ENCODE measurements around the gene FIGN. TPM values are rescaled to one million over a fixed set of nuclear protein-coding genes. Genes with fewer than 3 reads are reported as not detected.

The FIGN gene
- total and polyA plus RNA-seq, 2 of the 4 experiments (the other 2 are of a cell fraction): 0.77 to 0.90 TPM

DNA sequence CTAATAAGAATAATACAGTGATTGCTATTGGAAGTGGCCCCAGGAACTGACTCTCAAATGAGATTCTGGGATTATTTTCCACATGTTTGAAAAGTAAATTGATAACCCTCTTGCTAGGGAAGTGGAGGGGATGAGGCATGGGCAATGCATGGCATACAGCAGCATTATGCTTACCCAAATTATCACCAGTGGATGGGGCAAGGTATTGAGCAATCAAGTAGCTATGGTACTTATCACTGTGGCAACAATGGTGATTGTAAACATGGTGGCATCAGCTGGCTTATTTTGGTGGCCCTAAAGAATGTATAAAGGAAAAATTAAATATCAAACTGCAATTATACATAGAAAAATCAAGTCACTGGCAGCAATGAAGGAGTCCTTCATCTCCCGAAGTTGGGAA, 155.1 kb downstream of the FIGN start:
- H4K5ac ChIP-seq (ENCODE audit: low read depth, low read length): no peak overlapping the region
- H3K23ac ChIP-seq (ENCODE audit: low read depth, low read length): no peak overlapping the region
- DNase-seq (no peak), ATAC-seq (ENCODE audit: low read depth) (no peak)
- TF ChIP-seq, protein P1, sequence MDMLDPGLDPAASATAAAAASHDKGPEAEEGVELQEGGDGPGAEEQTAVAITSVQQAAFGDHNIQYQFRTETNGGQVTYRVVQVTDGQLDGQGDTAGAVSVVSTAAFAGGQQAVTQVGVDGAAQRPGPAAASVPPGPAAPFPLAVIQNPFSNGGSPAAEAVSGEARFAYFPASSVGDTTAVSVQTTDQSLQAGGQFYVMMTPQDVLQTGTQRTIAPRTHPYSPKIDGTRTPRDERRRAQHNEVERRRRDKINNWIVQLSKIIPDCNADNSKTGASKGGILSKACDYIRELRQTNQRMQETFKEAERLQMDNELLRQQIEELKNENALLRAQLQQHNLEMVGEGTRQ (IDR thresholded peaks at IDR 0.05; ENCODE audit: low read depth, low read length): no peak
- TF ChIP-seq CEBPB (IDR thresholded peaks at IDR 0.05; ENCODE audit: low read depth, low read length): peak; percentile 69
- H2BK15ac ChIP-seq (ENCODE audit: low read depth, low read length): no peak overlapping the region
- ChIA-PET CTCF (no interaction called here), POLR2A (ENCODE audit: unreplicated experiment) (no interaction called here)
- H2AFZ ChIP-seq (replicated peaks; ENCODE audit: low read length, poor library complexity): no peak overlapping the region
- no peak overlapping the region for H3K14ac ChIP-seq (replicated peaks; ENCODE audit: low read depth, low read length)
- H2AK5ac ChIP-seq (ENCODE audit: low read depth, low read length): no peak overlapping the region
- in situ Hi-C loops (cut with MboI; ENCODE audit: low sequenced_read_pairs): no loop called here
- H2BK120ac ChIP-seq (ENCODE audit: low read depth, low read length): no peak overlapping the region
- no peak overlapping the region for H4K8ac ChIP-seq (ENCODE audit: low read depth in 2 of 2, low read length in 2 of 2)
- H3K27me3 ChIP-seq (ENCODE audit: control insufficient read depth, insufficient read depth, low read length): no peaks in the 10 kb centered on the region; the same call in 1 of the 2 replicates
- H3K4me2 ChIP-seq (ENCODE audit: low read depth, low read length): no peak overlapping the region
- no peaks in the 10 kb centered on the region for H3K36me3 ChIP-seq (ENCODE audit: control insufficient read depth, insufficient read depth, low read length)
- H3K4me1 ChIP-seq (ENCODE audit: control insufficient read depth, insufficient read depth, low read length): no peaks in the 10 kb centered on the region
- no peak overlapping the region for H3K4me3 ChIP-seq (ENCODE audit: insufficient read depth, low read depth, low read length)
- H3K9me3 ChIP-seq (ENCODE audit: control insufficient read depth, insufficient read depth, low read length): no peaks in the 10 kb centered on the region
- no peaks in the 10 kb centered on the region for H3K79me1 ChIP-seq (ENCODE audit: low read depth in 1 of 2, low read length in 2 of 2)
- H3K9me1 ChIP-seq (ENCODE audit: insufficient read depth, low read length): no peaks in the 10 kb centered on the region
- no peak overlapping the region for H3K9ac ChIP-seq (ENCODE audit: low read depth, low read length)
- no peak overlapping the region for H2AK9ac ChIP-seq (replicated peaks; ENCODE audit: low read depth, low read length, poor library complexity)
- H3K18ac ChIP-seq (ENCODE audit: low read depth, low read length): no peak overlapping the region
- H3K56ac ChIP-seq (ENCODE audit: extremely low read depth, insufficient read depth, low read length): no peak overlapping the region
- intact Hi-C loops (cut with micrococcal nuclease): no loop called here
- no TSS peak for BruUV-seq (replicated peaks)
- no peak overlapping the region for H4K91ac ChIP-seq (ENCODE audit: insufficient read depth, low read depth, low read length)
- no peak overlapping the region for H2BK5ac ChIP-seq (ENCODE audit: low read depth, low read length, poor library complexity, severe bottlenecking)
- no peaks in the 10 kb centered on the region for H4K20me1 ChIP-seq (ENCODE audit: insufficient read depth, low read length)
- H3K27ac ChIP-seq (ENCODE audit: insufficient read depth, low read length): no peak overlapping the region
- H3K4ac ChIP-seq (ENCODE audit: low read depth, low read length): no peak overlapping the region
- dilution Hi-C loops (cut with HindIII; ENCODE audit: low sequenced_read_pairs, unreplicated experiment): no loop called here
- WGBS, 2 experiments (ENCODE audit: extremely low coverage in 2 of 2, insufficient read length in 1 of 2): no CpG with 5 or more reads among the region's 1 CpG
- no peak overlapping the region for H2BK20ac ChIP-seq (ENCODE audit: low read depth, low read length)

Measured in IMR-90 (cell line).